Medulla oblongata (tissue), 1 donor: ENCODE measurements around the gene RHEB.
"Not testable (repeated sequence)": the region's sequence is repeated elsewhere in the genome, so short reads cannot be mapped to it uniquely, and the experiment has no call there.

Source experiments
- DNase-seq: peaks from one replicate; pipeline ENCODE4 v3.0.0-alpha.2; 2015; ENCODE audit errors: extremely low spot score

Gene RHEB, protein sequence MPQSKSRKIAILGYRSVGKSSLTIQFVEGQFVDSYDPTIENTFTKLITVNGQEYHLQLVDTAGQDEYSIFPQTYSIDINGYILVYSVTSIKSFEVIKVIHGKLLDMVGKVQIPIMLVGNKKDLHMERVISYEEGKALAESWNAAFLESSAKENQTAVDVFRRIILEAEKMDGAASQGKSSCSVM

DNA sequence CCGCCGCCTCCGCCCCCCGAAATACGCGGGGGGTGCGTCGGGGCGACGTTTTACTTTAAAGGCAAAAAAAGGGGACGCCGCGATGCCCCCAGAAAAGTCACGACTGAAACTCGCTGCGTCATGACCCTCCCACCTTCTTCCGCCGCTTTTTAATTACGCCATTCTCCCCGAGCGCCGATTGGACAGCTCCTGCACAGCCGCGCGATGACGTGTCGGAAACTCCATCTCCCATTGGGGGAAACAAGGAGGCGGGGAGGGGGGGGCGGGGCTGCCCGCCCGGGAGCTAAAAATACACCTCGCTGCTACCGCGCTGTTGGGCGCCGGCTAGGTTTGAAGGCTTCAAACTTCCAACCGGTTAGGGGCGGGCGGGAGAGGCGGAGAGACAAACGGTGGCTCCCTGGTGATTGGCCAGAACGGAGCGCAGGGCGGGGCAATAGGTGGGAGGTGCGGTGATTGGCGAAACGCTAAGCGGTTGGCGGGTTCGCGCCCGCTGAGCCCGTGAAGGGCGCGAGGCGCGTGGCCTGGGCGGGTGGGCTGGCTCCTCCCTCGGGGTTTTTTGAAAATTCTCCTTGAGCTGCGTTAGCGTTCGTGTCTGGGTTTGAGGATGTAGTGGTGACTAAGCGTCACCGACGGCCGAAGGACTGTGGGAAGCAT, at the start of gene RHEB:
RHEB (minus strand) TSS at position 131 of the 654 bp plus-strand sequence. CDS start 384 bp downstream, outside the sequence.
- peak; percentile 98 for DNase-seq

- DNase-seq = no peak
Observed at GRCh38 chr7:151566897-151567320, 47.2 kb upstream of the RHEB start.

DNA sequence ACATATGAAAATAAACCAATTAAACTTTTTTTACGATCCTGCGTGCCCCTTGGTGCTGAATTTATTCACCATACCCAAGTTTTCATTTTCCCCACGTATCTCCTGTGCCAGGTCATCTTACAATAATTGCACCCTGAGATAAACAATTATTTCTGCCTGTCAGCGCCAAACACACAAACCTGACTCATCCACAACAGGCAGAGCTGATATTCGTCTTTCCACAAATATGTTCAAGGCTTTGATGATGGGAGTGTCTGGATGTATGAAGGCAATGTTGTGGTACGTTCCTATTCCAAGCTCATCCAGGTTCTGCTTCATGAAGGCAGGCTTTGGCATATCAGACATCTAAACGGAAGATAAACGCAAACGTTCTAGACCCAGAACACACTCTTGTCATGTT, 45.8 kb upstream of the RHEB start:
- DNase-seq = no peak

DNA sequence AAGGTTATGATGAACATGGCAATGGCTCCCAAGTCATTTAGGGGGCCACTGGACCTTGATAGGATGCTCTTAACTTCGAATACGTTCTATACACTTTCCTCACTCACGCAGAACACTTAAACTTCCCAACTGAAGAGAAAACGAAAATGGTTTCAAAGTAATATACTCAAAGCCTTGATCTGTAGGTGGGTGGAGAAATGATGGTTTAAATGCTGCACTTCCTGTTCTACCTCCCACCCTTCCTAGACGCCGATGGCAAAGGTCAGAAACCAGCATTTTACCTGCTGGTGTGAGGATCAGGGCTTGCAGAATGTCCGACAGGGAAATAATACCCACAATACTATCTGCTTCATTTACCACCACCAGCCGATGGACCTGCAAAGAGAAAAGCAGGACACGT, 40.5 kb upstream of the RHEB start:
- no peak for DNase-seq

GRCh38 chr7:151559557-151560183, 40.0 kb upstream of the RHEB start:
- DNase-seq = no peak

- DNase-seq = no peak
Observed at GRCh38 chr7:151558575-151558974, 38.9 kb upstream of the RHEB start.

DNA sequence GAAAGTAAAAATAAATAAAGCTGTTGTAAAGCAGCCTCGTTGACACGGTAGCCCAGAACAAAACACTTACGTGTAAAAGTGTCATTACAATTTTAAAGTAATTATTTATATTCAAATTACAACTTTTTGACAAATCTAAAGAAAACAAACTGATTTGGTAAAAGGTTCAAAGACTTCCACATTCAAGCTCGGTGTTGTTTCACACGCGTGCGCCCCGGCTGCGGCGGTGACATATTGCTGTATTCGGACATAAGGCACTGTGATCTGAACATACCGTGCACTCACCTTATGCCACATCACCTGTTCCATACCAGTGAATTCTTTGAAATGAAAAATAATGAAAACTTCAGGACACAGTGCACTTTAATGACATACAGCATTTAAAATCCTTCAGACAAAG, 36.9 kb upstream of the RHEB start:
- DNase-seq = no peak

GRCh38 chr7:151553356-151553755, 33.7 kb upstream of the RHEB start:
- no peak for DNase-seq

- no peak for DNase-seq
Observed at GRCh38 chr7:151552352-151553028, 32.8 kb upstream of the RHEB start.

GRCh38 chr7:151551820-151552219, 32.1 kb upstream of the RHEB start:
- DNase-seq = no peak

- DNase-seq = no peak
Observed at GRCh38 chr7:151550656-151551286, 31.1 kb upstream of the RHEB start.

- no peak for DNase-seq
Observed at GRCh38 chr7:151549644-151550043, 29.9 kb upstream of the RHEB start.

DNA sequence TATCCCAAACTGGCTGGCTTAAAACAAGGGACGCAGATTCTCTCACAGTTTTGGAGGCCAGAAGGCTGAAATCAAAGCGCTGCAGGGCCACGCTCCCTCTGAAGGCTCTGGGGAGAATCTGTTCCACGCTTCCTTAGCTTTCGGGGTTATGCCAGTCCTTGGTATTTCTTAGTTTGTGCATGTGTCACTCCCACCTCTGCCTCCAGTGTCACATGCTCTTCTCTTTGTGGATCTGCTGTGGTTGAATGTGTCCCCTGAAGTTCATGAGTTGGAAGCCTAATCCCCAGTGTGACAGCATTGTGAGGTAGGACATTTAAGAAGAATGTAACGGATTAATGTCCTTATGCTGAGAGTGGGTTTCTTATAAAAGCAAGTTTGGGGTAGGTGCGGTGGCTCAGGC, 29.4 kb upstream of the RHEB start:
- no peak for DNase-seq

DNA sequence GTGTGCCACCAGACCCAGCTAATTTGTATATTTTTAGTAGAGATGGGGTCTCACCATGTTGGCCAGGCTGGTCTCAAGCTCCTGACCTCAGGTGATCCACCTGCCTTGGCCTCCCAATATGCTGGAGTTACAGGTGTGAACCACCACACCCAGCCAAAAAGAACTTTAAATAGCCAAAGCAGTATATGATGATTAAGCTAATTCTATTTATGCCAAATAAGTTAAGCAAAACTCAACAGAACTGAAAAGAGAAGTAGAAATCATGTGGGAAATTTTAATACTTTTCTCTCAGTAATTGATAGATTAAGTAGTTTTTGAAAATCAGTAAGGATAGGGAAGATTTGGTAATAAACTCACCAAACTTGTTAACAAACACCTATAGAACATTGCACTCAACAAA, 24.5 kb upstream of the RHEB start:
- no peak for DNase-seq

DNA sequence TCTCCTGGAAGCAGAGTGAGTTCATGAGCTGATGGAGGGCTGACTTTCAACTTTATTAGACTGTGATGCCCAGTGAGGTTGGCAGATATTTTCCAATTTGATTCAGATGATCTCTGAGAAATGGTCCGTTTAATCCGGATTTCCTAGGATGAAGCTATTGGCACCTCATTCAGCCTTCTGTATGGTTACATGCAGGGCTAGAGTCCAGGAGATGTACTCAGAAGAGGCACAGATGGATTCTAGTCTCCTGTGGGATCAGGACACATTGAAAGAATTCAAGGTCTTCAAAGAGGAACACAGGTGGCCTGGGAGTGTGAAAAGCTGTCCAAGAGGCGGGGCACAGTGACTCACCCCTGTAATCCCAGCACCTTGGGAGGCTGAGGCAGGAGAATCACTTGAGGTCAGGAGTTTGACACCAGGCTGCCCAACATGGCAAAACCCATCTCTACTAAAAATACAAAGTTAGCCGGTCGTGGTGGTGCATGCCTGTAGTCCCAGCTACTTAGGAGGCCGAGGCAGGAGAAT, 23.0 kb upstream of the RHEB start:
- no peak for DNase-seq

GRCh38 chr7:151541709-151542499, 22.2 kb upstream of the RHEB start:
- no peak for DNase-seq

DNA sequence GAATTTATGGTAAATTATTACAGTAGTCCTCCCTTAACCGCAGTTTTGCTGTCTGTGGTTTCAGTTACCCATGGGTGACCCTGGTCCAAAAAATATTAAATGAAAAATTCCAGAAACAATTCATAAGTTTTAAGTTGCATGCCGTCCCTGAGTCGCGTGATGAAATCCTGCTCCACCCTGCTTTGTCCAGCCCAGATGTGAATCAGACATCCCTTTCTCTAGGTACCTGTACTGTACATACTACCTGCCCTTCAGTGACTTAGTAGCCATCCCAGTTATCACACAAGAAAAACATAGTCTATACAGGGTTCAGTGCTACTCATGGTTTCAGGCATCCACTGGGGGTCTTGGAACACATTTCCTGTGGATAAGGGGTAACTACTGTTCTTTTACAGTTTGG, 20.5 kb upstream of the RHEB start:
- DNase-seq = no peak

GRCh38 chr7:151539088-151539671, 19.5 kb upstream of the RHEB start:
- peak; percentile 84 for DNase-seq

- DNase-seq = peak; percentile 86
Observed at GRCh38 chr7:151537818-151538561, 18.3 kb upstream of the RHEB start.

GRCh38 chr7:151536178-151536577, 16.5 kb upstream of the RHEB start:
- DNase-seq = not testable (repeated sequence)
